Stimulated activated CD8-positive, alpha-beta memory T cell treated with anti-CD3 and anti-CD28 coated beads, Interleukin-15, amount 100 ng/mL, for 24 hours (primary cell): ENCODE results near the gene TXNIP.

Experiments
- DNase-seq: peaks from one replicate; pipeline ENCODE4 v3.0.0-alpha.2; 2020; ENCODE audit warnings: low read depth

TXNIP gene

DNA sequence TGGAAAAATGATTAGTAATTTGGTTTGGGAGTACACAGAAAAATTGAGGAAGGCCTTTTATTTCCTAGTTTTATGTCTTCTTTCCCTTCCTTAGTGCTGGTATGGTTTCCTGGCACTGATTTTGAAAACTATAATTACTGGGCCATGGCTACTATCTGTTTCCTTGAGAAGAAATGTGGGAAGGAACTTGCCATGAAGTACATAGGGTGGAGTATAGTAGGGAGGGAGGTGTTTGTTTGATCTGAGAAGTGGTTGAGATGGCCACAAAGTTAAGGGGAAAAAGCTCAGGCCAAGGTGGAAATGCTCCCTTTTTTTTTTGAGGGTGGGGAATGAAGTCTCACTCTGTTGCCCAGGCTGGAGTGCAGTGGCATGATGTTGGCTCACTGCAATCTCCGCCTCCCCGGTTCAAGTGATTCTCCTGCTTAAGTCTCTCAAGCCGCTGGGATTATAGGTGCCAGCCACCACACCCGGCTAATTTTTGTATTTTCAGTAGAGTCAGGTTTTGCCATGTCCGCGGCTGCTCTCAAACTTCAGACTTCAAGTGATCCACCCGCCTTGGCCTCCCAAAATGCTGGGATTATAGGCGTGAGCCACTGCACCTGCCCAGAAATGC lies 13.9 kb upstream of the TXNIP start:
- no peak for DNase-seq

DNA sequence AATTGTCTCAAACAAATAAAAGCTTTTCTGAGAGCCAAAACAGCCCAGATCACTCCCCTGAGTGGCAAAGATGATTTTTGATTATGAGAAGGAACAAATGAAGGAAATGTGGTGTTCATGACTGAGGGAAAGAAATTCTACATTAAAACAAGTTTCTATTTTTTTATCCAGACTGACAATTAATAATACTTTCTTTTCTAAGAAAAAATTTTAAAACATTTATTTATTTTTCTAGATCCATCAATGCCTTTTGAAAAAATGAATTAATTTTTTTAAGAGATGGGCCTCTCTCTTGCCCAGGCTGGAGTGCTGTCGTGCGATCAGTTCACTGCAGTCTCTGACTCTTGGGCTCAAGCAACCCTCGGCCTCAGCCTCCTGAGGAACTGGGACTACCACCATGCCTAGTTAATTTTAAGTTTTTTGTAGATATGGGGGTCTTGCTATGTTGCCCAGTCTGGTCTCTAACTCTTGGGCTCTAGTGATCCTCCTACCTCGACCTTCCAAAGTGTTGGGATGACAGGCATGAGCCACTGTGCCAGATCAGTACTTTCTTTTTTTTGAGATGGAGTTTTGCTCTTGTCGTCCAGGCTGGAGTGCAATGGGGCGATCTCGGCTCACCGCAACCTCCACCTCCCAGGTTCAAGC lies 11.2 kb upstream of the TXNIP start:
- no peak for DNase-seq

DNA sequence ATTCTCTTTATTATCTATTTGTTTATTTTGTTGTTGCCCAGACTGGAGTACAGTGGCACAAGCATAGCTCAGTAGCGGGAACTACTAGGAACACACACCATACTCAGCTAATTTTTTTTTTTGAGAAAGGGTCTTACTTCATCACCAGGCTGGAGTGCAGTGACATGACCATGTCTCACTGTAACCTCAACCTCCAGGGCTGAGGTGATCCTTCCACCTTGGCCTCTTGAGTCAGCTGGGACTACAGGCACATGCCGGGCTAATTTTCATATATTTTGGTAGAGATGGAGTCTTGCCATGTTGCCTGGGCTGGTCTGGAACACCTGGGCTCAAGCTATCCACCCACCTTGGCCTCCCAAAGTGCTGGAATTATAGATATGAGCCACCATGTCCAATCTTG lies 5.3 kb upstream of the TXNIP start:
- DNase-seq = no peak

DNA sequence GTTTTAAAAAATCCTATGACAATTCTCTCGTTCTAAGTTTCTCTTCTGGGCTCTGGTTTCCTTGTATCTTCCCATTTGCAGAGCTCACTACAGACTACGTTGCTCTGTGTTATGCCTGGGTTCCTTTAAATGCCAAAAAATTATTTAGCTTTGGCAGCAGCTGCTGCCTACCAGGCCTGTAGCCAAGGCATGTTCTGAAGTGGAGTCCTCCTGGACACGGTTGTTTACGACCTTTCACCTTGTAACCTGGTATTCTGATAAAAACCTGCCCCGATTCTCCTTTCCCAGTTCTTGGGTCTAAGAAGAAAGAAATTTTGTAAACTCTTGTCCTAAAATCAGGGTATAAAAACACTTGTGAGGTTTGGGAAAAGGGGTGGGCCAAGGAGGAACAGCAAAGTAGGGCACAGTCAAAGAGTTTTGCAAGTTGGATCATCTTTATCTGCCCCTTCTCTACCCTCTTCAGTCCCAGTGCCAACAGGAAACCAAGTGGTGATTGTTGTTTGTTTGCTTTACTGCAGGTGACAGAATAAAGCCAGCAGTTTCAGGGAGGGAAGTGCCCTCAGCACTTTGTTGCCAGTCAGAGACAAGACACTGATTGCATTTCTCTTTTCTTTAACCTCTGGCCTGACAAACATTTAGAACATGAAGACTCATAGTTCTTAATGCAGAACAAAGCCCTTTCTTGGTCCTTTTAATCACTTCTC lies 3.1 kb upstream of the TXNIP start:
- DNase-seq = no peak

DNA sequence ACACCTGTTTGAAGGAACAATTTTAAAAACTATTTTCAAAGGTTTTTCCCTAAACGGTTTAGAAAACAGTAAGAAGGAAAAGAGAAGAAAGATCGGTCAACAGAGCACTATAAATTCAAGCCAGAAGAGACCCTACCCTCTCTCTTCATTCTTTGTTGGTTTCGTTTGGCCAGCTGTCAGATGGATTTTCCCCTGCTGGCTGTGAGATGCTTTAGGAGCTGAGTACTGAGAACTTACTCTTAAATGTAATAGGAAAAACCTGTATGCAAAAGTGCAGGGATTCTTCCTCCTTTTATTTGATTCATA lies 1.3 kb upstream of the TXNIP start:
- no peak for DNase-seq

DNA sequence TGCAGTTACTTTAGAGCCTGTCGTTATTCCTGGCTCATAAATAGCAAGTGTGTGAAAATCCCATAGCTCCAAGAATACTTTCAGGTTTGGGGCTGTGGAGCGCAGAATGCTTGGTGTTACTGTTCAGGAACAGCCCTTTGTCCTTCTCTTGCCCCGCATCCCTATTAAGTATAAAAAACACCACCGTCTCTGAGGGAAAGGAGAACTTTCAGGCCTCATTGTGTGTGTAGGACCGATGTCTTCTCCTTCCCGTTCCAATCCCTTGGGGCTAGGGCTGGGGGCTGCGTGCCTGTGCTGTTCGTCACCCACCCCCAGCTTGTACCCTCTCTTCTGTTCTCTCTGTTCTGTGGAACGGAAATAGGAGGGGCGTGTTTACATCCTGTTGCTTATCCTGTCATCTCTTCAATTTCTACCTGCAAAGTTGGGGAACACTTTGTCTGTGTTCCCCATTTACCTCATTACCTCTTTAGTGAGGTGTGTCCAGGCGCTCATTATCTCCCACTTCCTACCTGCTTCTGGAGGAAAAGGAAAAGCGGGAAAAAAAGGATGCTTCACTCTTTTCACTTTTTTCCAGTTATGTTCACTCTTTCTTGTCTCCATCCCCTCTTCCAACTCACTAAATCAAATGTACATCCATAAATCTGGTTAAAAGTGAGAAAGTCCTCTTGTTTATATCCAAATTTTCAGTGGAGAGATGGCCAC lies 788 bp upstream of the TXNIP start:
- DNase-seq = no peak

DNA sequence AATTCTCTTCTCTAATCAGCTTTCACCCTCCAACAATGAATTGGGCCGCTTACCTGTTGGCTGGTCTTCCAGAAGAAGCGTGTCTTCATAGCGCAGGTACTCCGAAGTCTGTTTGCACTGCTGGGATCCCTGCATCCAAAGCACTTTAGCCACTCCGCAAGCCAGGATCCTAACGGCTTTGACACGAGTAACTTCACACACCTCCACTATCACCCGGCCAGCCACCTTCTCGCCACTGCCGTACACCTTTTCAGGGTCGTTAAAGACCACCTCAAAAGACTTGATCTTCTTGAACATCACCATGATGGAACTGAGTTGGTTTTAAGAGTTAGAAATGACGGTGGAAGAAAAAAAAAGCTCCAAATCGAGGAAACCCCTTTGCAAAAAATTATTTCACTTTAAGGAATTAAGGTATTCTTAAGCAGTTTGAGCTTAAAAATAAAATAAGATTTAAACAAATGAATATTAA lies 381 bp downstream of the TXNIP start:
- DNase-seq = no peak

DNA sequence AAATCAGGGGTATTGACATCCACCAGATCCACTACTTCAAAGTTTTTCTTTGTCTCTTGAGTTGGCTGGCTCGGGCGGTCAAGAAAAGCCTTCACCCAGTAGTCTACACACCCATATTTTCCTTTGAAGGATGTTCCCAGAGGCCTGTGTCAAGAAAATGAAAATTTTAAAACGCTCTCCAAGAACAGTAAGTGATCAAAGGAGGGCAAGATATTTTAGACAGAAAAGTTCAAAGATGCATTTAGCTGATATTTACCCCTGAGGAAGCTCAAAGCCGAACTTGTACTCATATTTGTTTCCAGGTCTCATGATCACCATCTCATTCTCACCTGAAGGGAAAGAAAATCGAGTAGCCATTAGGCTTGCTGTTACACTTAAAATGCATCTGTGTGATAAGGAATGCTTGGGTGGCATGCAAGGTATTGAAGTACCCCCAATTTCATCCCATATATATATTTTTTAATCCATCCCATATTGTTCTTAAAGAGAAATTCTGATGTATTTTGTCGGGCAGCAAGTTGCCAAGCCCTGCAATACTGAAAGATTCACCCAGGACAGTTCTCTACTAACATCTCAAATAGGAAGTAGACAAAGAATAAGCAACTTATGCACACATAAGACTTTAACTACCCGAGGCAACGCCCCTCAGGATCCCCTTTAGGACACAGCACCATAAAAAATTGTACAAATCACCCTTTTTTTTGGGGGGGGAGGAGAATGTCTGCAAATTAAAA lies 1.1 kb downstream of the TXNIP start:
- no peak for DNase-seq

DNA sequence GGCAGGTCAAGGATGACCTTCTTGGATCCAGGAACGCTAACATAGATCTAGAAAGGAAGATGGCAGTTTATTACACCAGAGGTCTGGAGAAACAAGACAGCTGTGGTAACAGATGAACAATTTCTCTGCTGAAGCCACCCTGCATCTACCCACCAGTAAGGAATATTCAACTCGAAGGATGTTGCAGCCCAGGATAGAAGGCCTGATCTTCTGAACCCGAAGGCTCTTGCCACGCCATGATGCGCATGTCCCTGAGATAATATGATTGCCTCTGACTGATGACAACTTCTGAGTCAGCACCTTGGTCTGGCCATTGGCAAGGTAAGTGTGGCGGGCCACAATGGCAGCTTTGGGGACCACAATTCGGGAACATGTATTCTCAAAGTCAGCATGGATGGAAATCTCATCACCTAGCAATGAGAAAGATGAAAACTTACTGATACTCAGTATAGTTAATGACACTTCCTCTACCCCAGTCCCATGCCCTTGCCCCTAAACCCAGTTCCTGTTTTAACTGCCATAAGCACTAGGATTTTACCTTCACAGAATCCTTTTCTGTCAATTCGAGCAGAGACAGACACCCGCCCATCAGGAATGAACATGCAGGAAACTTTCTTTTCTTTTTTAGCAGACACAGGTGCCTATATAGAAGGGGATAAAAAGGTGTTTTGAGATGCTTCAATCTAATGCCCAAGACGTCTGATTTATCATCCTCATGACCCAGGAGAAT lies 1.8 kb downstream of the TXNIP start:
- DNase-seq = no peak

DNA sequence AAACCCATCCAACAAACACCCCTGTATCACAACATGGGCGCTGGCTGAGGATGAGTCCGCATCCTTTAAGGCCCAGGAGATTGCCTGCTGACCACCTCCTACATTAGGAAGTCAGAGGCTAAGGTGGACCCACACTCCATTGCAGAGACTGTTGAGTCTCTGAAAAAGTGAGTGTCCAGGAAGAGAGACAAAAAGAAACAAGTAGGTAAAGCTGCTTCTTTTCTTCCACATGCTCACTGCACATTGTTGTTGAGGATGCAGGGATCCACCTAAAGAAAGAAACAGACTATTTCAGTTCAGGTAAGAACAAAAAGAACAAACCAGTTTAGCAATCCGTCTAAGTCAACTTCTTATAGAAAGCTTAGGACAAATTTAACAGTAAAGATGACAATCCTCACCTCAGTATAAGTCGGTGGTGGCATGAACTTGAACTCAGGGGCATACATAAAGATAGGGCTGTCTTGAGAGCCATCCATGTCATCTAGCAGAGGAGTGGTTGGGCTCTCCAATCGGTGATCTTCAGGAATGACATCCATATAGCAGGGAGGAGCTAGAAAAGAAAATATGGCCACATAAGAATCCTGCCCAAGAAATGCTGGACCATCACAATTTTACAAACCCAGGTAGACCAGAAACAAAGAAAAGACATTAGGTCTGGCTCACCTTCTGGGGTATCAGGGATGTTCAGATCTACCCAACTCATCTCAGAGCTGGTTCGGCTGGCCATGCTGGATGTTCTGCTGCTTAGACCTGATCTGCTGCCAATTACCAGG lies 2.6 kb downstream of the TXNIP start:
- no peak for DNase-seq

DNA sequence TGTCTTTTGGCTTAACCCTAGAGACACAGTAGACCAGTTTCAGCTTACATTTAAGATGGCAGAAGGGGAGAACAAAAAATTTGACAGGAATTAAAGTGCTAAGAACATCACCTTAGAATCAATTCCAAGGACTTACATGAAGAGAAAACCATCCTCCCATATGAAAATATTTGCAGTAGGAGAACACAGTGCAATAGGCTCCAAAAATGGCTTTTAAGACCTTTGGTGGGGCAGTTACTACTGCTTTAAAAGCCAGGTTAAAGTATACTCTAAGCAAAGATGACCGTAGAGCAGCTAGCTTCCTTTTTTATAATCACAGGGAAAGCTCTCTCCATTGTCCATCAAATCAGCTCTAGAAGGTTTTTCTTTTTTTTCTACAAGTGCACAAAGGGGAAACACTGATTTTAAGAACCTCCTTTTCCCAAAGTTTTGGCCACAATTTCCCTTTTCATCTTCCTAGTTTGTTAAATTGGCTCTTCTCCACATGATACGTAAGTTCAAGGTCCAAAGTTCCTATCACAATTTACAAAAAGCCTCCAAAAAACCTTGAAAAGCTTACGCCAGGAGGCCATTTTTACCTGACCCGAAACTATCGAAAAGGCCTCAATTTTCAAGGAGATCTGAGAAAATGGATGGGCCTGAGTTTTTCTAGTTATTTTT lies 3.3 kb downstream of the TXNIP start:
- DNase-seq = no peak

DNA sequence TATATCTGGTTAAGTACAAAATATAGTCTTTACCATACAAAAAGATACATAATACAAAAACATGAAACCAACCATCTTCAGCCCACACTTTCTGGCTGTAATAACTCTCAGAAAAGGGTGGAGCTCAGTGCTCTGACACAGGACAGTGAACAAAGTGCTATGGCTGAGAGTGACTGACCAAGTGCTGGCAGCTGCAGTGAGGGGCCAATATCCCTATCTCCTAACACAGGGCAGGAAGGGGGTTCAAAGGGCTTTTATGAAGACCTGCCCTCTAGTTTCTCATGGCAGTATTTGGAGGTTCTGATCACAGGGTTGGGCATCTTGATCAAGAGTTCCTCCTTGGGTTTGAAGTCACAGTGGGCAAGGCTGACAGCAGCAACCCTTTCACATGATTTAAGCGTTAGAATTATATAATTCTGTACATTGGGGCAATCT lies 3.9 kb downstream of the TXNIP start:
- DNase-seq = no peak

DNA sequence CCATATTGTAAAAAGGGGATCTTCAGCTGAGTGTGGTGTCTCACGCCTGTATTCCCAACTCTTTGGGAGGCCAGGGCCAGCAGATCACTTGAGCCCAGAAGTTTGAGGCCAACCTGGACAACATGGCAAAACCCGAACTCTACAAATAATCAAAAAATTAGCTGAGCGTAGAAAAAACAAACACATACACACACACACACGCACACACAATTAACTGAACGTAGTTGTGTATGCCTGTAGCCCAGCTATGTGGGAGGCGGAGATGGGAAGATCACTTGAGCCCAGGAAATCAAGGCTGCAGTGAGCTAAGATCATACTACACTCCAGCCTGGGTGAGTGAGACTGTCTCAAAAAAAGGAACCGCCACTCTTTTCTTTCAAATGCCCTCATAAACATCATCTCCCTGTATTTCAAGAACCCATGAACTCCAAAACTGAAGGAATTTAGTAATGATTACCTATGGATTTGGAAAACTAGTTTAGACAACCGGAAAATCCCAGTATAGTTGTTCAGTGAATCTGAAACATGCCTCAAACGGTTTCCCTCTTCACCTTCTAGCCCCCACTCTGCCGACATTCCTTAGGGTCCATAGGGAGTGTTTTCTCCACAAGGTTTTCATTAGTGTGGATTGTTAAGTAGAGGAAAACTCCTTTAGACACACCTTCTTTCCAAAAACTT lies 4.5 kb downstream of the TXNIP start:
- no peak for DNase-seq

DNA sequence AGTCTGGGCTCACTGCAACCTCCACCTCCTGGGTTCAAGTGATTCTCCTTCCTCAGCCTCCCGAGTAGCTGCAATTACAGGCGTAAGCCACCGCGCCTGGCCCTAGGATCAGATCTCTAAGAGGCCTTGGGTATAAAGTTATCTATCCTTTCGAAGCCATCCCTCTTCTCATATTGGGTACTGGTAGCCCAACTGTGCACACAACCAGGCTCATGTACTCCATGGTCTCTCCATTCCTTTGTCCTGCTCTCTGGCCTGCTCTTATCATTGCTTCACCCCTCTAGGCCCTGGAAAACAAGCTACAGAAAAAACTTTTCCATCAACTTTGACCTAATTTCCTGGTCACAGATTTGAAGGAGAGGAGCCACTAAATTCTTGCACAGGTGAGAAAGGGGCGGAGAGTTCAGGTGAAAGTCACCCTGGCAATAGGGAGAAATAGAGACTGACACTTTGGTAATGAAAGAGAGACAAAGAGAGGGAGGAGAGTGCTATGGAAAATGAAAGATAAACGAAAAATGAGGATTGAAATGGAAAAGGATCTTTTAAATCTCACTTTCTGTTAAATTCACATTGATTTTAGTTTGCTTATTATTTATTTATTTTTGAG lies 6.0 kb downstream of the TXNIP start:
- DNase-seq = no peak

DNA sequence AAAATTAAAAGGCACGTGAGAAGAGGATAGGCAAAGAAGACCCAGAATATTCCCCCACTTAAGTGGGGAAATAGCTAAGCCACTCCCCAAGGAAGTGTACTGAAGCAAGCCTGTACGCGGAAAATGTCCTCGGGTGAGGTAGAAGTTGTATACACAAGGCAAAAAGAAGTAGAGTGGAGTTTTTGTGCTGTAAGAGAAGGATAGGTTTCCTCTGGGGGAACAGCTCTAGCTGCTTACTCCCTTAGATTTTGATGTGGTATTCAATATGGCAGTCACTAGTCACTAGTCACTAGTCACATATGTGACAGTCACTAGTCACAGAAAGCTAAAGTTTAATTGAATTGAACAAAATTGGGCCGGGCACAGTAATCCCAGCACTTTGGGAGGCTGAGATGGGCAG lies 7.6 kb downstream of the TXNIP start:
- no peak for DNase-seq

DNA sequence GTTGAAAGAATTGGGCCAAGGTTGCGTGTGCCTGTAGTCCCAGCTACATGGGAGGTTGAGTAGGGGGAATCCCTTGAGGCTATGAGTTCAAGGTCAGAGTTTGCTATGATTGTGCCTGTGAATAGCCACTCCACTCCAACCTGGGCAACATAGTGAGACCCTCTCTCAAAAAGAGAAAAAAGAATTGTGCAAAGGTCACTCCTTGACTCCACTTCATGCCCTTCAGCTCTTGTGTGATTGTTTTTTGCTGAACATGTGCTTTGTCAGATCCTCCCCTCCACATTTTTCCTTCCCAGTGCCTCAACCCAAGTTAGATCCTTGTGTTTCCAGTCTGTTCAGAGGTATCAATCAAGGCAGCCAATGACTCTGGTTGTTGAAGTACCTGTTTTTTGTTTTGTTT lies 8.5 kb downstream of the TXNIP start:
- DNase-seq = no peak

DNA sequence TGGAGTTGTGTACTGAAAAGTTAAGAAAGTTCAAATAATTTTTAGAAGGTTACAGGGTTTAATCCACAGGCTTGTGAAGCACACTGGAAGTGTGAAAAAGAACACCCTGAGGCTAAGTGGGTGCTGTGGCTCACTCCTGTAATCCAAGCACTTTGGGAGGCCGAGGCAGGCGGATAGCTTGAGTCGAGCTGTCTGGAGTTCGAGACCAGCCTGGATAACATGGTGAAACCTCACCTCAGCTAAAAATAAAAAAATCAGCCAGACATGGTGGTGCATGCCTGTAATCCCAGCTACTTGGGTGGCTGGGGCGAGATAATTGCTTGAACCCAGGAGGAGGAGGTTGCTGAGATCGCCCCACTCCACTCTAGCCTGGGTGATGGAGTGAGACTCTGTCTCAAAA lies 9.8 kb downstream of the TXNIP start:
- DNase-seq = no peak

DNA sequence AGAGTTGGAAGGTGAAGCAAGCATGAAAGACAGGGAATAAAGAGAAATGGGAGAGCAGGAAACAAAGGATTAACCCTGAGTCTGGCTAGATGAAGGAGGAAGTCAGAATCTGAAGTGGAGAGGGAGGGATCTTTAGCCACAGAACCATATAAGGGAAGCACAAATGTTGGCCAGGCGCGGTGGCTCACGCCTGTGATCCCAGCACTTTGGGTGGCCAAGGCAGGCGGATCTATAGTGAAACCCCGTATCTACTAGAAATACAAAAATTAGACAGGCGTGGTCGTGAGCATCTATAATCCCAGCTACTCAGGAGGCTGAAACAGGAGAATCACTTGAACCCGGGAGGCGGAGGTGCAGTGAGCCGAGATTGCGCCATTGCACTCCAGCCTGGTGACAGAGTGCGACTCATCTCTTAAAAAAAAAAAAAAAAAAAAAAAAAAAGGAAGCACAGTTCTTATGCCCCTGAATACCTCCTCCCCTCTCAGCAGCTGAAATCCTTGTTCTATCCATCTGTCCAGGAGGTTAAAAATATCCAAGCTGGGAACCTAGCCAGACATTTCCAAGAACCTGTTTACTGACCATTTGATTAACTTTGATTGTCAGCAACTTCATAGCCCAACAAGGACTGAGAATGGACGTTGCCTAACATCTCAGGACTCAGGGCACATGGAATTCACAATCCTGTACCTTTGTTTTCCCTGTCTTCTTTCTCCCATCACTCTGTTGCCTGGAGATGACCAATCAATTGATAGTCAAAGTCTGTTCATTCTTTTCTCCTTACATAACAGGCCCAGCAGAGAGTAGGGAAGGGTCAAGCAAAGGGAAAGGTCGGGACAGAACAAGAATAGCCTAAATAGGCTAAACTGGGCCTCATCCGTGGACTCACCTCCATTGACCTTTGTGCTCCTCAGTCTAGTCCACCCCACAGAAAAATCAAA lies 10.6 kb downstream of the TXNIP start:
- DNase-seq = no peak
